ENCODE data around the gene SYT5.

Gene SYT5

GRCh38 chr19:55199620-55200204 lies 19.6 kb upstream of the SYT5 start:
- H3K36me3 ChIP-seq, result no peaks in the 10 kb centered on the region
- DNase-seq, result no peak
- TF ChIP-seq CTCF (IDR thresholded peaks at IDR 0.05), result no peak
- intact Hi-C loops (cut with DNase I; ENCODE audit: low total_unique reads), result no loop called here
- peaks cover 0 to 49% of the 10 kb centered on the region in 2 donors for H3K27me3 ChIP-seq
- H3K9me3 ChIP-seq, result no peaks in the 10 kb centered on the region
- H3K4me3 ChIP-seq, result no peak overlapping the region
- H3K27ac ChIP-seq, result no peak overlapping the region
- H3K4me1 ChIP-seq, result no peaks in the 10 kb centered on the region

- Histone ChIP-seq H3K4me3 (no peak overlapping the region), H3K27me3 (peaks cover 0 to 46% of the 10 kb centered on the region in 2 donors), H3K9me3 (no peaks in the 10 kb centered on the region), H3K27ac (no peak overlapping the region), H3K36me3 (no peaks in the 10 kb centered on the region), H3K4me1 (no peaks in the 10 kb centered on the region)
- DNase-seq, result no peak
- intact Hi-C loops (cut with DNase I; ENCODE audit: low total_unique reads), result no loop called here
- TF ChIP-seq CTCF (IDR thresholded peaks at IDR 0.05), result no peak
These were observed 18.6 kb upstream of the SYT5 start for GRCh38 chr19:55198651-55199050.

GRCh38 chr19:55197528-55197927 lies 17.4 kb upstream of the SYT5 start:
- H3K4me3 ChIP-seq, result no peak overlapping the region
- H3K27ac ChIP-seq, result no peak overlapping the region
- no peak for DNase-seq
- H3K36me3 ChIP-seq, result no peaks in the 10 kb centered on the region
- intact Hi-C loops (cut with DNase I; ENCODE audit: low total_unique reads), result no loop called here
- TF ChIP-seq CTCF (IDR thresholded peaks at IDR 0.05), result no peak
- H3K27me3 ChIP-seq, result peaks cover 0 to 46% of the 10 kb centered on the region in 2 donors
- H3K4me1 ChIP-seq, result no peaks in the 10 kb centered on the region
- H3K9me3 ChIP-seq, result no peaks in the 10 kb centered on the region

- no peaks in the 10 kb centered on the region for H3K36me3 ChIP-seq
- no peaks in the 10 kb centered on the region for H3K4me1 ChIP-seq
- intact Hi-C loops (cut with DNase I; ENCODE audit: low total_unique reads), result no loop called here
- no peaks in the 10 kb centered on the region for H3K9me3 ChIP-seq
- DNase-seq, result no peak
- H3K4me3 ChIP-seq, result no peak overlapping the region
- H3K27me3 ChIP-seq, result peaks cover 0 to 42% of the 10 kb centered on the region in 2 donors
- TF ChIP-seq CTCF (IDR thresholded peaks at IDR 0.05), result no peak
- no peak overlapping the region for H3K27ac ChIP-seq
These were observed 16.7 kb upstream of the SYT5 start for GRCh38 chr19:55196803-55197202.

GRCh38 chr19:55193481-55193880 lies 13.4 kb upstream of the SYT5 start:
- H3K27ac ChIP-seq, result no peak overlapping the region
- H3K9me3 ChIP-seq, result no peaks in the 10 kb centered on the region
- no peaks in the 10 kb centered on the region for H3K4me1 ChIP-seq
- no peak for DNase-seq
- intact Hi-C loops (cut with DNase I; ENCODE audit: low total_unique reads), result no loop called here
- no peak overlapping the region for H3K4me3 ChIP-seq
- peaks cover 0 to 17% of the 10 kb centered on the region in 2 donors for H3K27me3 ChIP-seq
- TF ChIP-seq CTCF (IDR thresholded peaks at IDR 0.05), result no peak
- H3K36me3 ChIP-seq, result no peaks in the 10 kb centered on the region

GRCh38 chr19:55189403-55189835 lies 9.3 kb upstream of the SYT5 start:
- H3K9me3 ChIP-seq, result no peaks in the 10 kb centered on the region
- H3K27ac ChIP-seq, result no peak overlapping the region
- intact Hi-C loops (cut with DNase I; ENCODE audit: low total_unique reads), result no loop called here
- no peak for TF ChIP-seq CTCF (IDR thresholded peaks at IDR 0.05)
- no peak overlapping the region for H3K4me3 ChIP-seq
- H3K27me3 ChIP-seq, result peaks cover 0 to 18% of the 10 kb centered on the region in 2 donors
- H3K36me3 ChIP-seq, result no peaks in the 10 kb centered on the region
- no peaks in the 10 kb centered on the region for H3K4me1 ChIP-seq
- peak in 1 of 2 donors; percentile 25 for DNase-seq
